ENCODE results near the gene CPPED1.

- TF ChIP-seq CTCF (tag by site-specific recombination; IDR thresholded peaks at IDR 0.05) (no peak), KLF16 (tag by site-specific recombination; IDR thresholded peaks at IDR 0.05) (no peak), REST (tag by site-specific recombination; IDR thresholded peaks at IDR 0.05) (no peak), ZNF133 (tag by site-specific recombination; IDR thresholded peaks at IDR 0.05) (no peak), ZNF704 (tag by site-specific recombination; IDR thresholded peaks at IDR 0.05) (no peak), EGR2 (tag by site-specific recombination; IDR thresholded peaks at IDR 0.05; ENCODE audit: low read depth) (no peak)
Observed at GRCh38 chr16:12723681-12724080, 80.0 kb downstream of the CPPED1 start.
